ENCODE data around the gene COPS8. TPM values are rescaled to one million over a fixed set of nuclear protein-coding genes. Genes with fewer than 3 reads are reported as not detected.
A peak's percentile ranks its signal among the peaks of the same experiment; 100 is the strongest.

Gene COPS8
- total RNA-seq, 1 donor from 2014 or later, result 76.1 TPM

GRCh38 chr2:237097911-237098702 is 12.4 kb downstream of the COPS8 start:
- no peaks in the 10 kb centered on the region for H3K9me3 Mint-ChIP-seq (ENCODE audit: unreplicated experiment)
- Histone ChIP-seq H3K4me2 (ENCODE audit: low read length) (peak overlapping the region; percentile 32), H4K20me1 (ENCODE audit: insufficient read depth, low read length) (peaks cover 1% of the 10 kb centered on the region), H3K4me1 (ENCODE audit: insufficient read depth, low read length) (peaks cover 13% of the 10 kb centered on the region), H3K4me3 (ENCODE audit: insufficient read depth, low read depth, low read length) (no peak overlapping the region), H3K9ac (ENCODE audit: low read length) (no peak overlapping the region), H3K79me2 (ENCODE audit: insufficient read depth, low read length) (peaks cover 24% of the 10 kb centered on the region), H3K27ac (ENCODE audit: low read depth, low read length) (peak overlapping the region; percentile 75), H2AFZ (ENCODE audit: low read depth, low read length) (no peak overlapping the region), H3K9me3 (ENCODE audit: insufficient read depth, low read depth, low read length) (no peaks in the 10 kb centered on the region), H3K27me3 (ENCODE audit: insufficient read depth, low read length) (no peaks in the 10 kb centered on the region), H3K36me3 (ENCODE audit: insufficient read depth, low read length) (peaks cover 40% of the 10 kb centered on the region)
- FAIRE-seq (peak; percentile 54), DNase-seq (ENCODE audit: low read depth) (peak; percentile 83)
- peaks cover 21% of the 10 kb centered on the region for H3K36me3 Mint-ChIP-seq (ENCODE audit: low read depth, unreplicated experiment)
- no peaks in the 10 kb centered on the region for H3K27me3 Mint-ChIP-seq (ENCODE audit: low read depth, unreplicated experiment)
- no peak overlapping the region for H3K4me3 Mint-ChIP-seq (ENCODE audit: unreplicated experiment)
- TF ChIP-seq EZH2 (IDR thresholded peaks at IDR 0.05; ENCODE audit: insufficient read depth, low read length) (no peak), CTCF (IDR thresholded peaks at IDR 0.05; ENCODE audit: insufficient read depth, low read depth, low read length) (no peak)
- H3K4me1 Mint-ChIP-seq (ENCODE audit: low read depth, unreplicated experiment), result peaks cover 18% of the 10 kb centered on the region
- H3K27ac Mint-ChIP-seq (ENCODE audit: unreplicated experiment), result no peak overlapping the region

- Histone ChIP-seq H3K4me2 (ENCODE audit: low read length) (no peak overlapping the region), H3K27me3 (ENCODE audit: insufficient read depth, low read length) (no peaks in the 10 kb centered on the region), H4K20me1 (ENCODE audit: insufficient read depth, low read length) (no peaks in the 10 kb centered on the region), H3K79me2 (ENCODE audit: insufficient read depth, low read length) (peaks cover 10% of the 10 kb centered on the region), H3K4me3 (ENCODE audit: insufficient read depth, low read depth, low read length) (no peak overlapping the region), H3K36me3 (ENCODE audit: insufficient read depth, low read length) (peaks cover 42% of the 10 kb centered on the region), H3K27ac (ENCODE audit: low read depth, low read length) (no peak overlapping the region), H3K9me3 (ENCODE audit: insufficient read depth, low read depth, low read length) (no peaks in the 10 kb centered on the region), H2AFZ (ENCODE audit: low read depth, low read length) (no peak overlapping the region), H3K4me1 (ENCODE audit: insufficient read depth, low read length) (peaks cover 13% of the 10 kb centered on the region), H3K9ac (ENCODE audit: low read length) (no peak overlapping the region)
- Mint-ChIP-seq H3K36me3 (ENCODE audit: low read depth, unreplicated experiment) (peaks cover 18% of the 10 kb centered on the region), H3K27me3 (ENCODE audit: low read depth, unreplicated experiment) (no peaks in the 10 kb centered on the region), H3K9me3 (ENCODE audit: unreplicated experiment) (no peaks in the 10 kb centered on the region), H3K27ac (ENCODE audit: unreplicated experiment) (no peak overlapping the region), H3K4me1 (ENCODE audit: low read depth, unreplicated experiment) (peaks cover 18% of the 10 kb centered on the region), H3K4me3 (ENCODE audit: unreplicated experiment) (no peak overlapping the region)
- TF ChIP-seq CTCF (IDR thresholded peaks at IDR 0.05; ENCODE audit: insufficient read depth, low read depth, low read length), result no peak
- no peak for TF ChIP-seq EZH2 (IDR thresholded peaks at IDR 0.05; ENCODE audit: insufficient read depth, low read length)
- no peak for DNase-seq (ENCODE audit: low read depth)
- no peak for FAIRE-seq
Measured at GRCh38 chr2:237099804-237100203, 14.1 kb downstream of the COPS8 start.
